ENCODE data around the gene KPNA4.
"Not testable (repeated sequence)": the region's sequence is repeated elsewhere in the genome, so short reads cannot be mapped to it uniquely, and the experiment has no call there.

KPNA4 gene

DNA sequence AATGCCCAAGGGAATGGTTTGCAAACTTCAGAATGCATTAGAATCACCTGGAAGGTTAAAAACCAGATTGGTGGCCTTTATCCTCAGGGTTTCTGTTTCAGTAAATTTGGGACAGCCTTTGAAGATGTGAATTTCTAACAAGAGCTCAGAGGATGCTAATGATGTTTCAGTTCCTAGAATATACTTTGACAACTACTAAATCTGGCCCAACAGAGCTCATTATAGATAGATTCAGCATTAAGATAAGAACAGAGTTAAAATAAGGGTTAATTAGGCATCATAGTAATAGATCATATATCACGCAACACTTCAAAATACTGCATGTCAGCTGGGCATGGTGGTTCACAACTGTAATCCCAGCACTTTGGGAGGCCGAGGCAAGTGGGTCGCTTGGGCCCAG, 9.3 kb upstream of the KPNA4 start:
- no peak for DNase-seq (ENCODE audit: extremely low read depth, low read depth)
- H3K4me3 ChIP-seq (replicated peaks; ENCODE audit: low read depth, low read length) = no peak overlapping the region
- TF ChIP-seq, protein P1, sequence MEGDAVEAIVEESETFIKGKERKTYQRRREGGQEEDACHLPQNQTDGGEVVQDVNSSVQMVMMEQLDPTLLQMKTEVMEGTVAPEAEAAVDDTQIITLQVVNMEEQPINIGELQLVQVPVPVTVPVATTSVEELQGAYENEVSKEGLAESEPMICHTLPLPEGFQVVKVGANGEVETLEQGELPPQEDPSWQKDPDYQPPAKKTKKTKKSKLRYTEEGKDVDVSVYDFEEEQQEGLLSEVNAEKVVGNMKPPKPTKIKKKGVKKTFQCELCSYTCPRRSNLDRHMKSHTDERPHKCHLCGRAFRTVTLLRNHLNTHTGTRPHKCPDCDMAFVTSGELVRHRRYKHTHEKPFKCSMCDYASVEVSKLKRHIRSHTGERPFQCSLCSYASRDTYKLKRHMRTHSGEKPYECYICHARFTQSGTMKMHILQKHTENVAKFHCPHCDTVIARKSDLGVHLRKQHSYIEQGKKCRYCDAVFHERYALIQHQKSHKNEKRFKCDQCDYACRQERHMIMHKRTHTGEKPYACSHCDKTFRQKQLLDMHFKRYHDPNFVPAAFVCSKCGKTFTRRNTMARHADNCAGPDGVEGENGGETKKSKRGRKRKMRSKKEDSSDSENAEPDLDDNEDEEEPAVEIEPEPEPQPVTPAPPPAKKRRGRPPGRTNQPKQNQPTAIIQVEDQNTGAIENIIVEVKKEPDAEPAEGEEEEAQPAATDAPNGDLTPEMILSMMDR (IDR thresholded peaks at IDR 0.05; ENCODE audit: low read depth, low read length, missing control alignments) = no peak

DNA sequence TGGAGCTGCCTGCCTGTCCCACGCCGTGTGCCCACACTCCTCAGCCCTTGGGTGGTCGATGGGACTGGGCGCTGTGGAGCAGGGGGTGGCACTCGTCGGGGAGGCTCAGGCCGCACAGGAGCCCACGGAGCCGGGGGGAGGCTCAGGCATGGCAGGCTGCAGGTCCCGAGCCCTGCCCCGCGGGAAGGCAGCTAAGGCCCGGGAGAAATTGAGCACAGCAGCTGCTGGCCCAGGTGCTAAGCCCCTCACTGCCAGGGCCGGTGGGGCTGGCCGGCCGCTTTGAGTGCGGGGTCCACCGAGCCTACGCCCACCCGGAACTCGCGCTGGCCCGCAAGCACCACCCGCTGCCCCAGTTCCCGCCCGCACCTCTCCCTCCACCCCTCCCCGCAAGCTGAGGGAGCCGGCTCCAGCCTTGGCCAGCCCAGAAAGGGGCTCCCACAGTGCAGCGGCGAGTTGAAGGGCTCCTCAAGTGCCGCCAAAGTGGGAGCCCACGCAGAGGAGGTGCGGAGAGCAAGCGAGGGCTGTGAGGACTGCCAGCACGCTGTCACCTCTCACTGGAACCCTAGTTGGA, 8.7 kb upstream of the KPNA4 start:
- not testable (repeated sequence) for DNase-seq (ENCODE audit: extremely low read depth, low read depth); H3K4me3 ChIP-seq (replicated peaks; ENCODE audit: low read depth, low read length)

DNA sequence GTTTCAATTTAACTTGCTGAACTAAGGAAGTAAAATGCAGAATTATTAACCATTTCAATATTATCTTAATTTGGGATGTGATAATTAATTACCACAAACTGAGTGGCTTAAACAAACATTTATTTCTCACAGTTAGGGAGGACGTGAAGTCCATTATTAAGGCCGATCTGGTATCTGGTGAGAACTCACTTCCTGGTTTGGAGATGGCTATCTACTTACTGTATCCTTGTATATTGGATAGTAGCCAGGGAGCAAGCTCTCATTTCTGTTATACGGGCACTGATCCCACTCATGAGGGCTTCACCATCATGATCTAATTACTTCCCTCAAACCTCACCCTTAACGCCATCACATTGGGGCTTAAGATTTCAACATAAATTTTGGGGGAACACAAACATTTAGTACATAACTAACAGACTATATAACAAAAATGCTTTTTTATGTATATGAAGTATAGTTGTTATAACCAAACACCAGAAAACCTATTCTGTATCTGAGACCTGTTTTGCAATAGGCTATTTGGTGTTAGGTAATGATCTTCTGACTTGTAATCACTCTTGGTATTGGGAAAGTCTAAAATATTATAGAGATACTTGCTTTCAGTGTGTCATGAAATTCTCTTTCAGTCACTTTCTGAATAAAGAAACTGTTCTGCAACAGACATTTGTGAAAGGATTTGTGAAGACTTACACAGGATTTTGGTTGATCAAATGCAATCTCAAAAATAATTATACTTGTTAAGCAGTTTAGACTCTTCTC, 4.7 kb upstream of the KPNA4 start:
- no peak for DNase-seq (ENCODE audit: extremely low read depth, low read depth)
- TF ChIP-seq, protein P1 (IDR thresholded peaks at IDR 0.05; ENCODE audit: low read depth, low read length, missing control alignments) = no peak
- no peak overlapping the region for H3K4me3 ChIP-seq (replicated peaks; ENCODE audit: low read depth, low read length)

DNA sequence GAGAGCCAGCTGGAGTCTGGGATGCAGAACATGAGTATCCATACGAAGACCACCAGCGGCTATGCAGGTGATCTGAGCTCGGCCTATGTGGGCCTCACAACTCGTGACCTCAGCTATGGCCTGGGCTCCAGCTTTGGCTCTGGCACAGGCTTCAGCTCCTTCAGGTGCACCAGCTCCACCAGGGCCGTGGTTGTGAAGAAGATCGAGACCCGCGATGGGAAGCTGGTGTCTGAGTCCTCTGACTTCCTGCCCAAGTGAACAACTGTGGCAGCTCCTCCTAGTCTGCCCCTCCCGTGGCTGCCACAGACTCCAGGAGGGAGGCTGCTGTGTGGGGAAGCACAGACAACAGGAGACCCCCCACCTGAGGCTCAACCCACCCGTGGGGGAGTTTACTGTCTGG, 3.6 kb upstream of the KPNA4 start:
- H3K4me3 ChIP-seq (replicated peaks; ENCODE audit: low read depth, low read length) = no peak overlapping the region
- TF ChIP-seq, protein P1 (IDR thresholded peaks at IDR 0.05; ENCODE audit: low read depth, low read length, missing control alignments) = no peak
- no peak for DNase-seq (ENCODE audit: extremely low read depth, low read depth)

DNA sequence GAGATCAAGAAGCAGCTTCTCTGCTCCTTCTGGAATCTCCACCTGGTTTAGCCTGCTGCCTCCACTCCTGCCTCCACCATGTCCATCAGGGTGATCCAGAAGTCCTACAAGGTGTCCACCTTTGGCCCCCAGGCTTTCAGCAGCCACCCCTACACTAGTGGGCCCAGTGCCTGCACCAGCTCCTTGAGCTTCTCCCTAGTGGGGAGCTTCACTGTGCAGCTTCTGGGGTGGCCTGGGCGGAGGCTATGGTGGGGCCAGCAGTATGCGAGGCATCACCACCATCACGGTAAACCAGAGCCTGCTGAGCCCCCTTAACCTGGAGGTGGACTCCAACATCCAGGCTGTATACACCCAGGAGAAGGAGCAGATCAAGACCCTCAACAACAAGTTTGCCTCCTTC, 2.4 kb upstream of the KPNA4 start:
- TF ChIP-seq, protein P1 (IDR thresholded peaks at IDR 0.05; ENCODE audit: low read depth, low read length, missing control alignments) = no peak
- no peak overlapping the region for H3K4me3 ChIP-seq (replicated peaks; ENCODE audit: low read depth, low read length)
- no peak for DNase-seq (ENCODE audit: extremely low read depth, low read depth)

DNA sequence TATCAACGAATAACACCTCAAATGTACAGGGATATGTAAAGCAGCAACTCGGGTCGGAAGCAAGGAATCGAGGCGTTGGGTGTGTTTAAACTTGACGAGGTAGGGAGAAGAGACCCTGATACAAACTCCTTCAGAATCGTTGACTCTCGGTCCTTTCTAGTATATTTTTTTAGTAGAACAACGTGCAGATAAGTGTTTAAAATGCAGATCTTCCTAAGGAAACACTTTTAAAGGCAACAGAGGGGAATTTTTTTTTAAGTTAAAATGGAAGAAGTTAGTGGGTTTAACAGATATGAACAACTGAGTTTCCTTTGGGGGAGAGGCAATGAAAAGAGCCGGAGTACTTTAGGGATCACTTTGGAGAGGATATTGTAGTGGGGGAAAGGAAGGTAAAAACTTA, 1.1 kb upstream of the KPNA4 start:
- no peak for DNase-seq (ENCODE audit: extremely low read depth, low read depth)
- H3K4me3 ChIP-seq (replicated peaks; ENCODE audit: low read depth, low read length) = peak overlapping the region; percentile 82
- TF ChIP-seq, protein P1 (IDR thresholded peaks at IDR 0.05; ENCODE audit: low read depth, low read length, missing control alignments) = no peak

DNA sequence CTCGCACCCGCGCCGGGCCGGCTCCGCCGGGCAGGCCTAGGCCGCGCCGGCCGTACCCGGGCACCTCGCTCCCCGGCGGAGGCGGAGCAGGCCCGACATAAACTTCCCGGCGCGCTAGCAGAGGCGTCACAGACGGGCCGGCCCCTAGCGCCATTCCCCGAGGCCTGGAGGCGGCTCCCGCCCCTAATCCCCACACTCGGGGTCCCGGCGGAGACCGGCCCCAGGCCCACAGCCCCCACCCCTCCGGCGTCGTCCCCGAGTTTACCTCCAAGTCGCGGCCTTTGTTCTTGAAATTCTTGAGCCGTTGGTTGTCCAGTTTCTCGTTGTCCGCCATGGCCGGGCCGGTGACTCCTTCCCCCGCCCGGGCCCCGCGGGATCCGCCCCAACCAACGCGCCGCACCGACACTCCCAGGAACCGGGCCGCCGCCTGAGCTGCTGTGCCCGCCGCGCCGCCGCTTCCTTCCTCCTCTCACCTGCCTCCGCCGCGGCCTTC, 376 bp downstream of the KPNA4 start:
- H3K4me3 ChIP-seq (replicated peaks; ENCODE audit: low read depth, low read length) = peak overlapping the region; percentile 82
- TF ChIP-seq, protein P1 (IDR thresholded peaks at IDR 0.05; ENCODE audit: low read depth, low read length, missing control alignments) = no peak
- no peak for DNase-seq (ENCODE audit: extremely low read depth, low read depth)
